D721Med (cell line): ENCODE data around the gene MCAT.

Source experiments
- DNase-seq: peaks from one replicate; pipeline ENCODE4 v3.0.0; 2011; ENCODE audit warnings: low spot score; ENCODE audit not compliant: insufficient read length
- FAIRE-seq: peaks from 2 replicates; lab custom pipeline; 2011; peaks lifted over from hg19 to GRCh38; lab: Jason Lieb, UNC
- CTCF ChIP-seq: IDR thresholded peaks from 2 replicates; pipeline ENCODE4 v1.5.1; 2012; ENCODE audit warnings: mild to moderate bottlenecking, control low read depth; ENCODE audit not compliant: insufficient read depth; ENCODE audit errors: missing control alignments

MCAT gene

GRCh38 chr22:43098356-43098755 is 44.8 kb downstream of the MCAT start:
- no peak for DNase-seq
- no peak for TF ChIP-seq CTCF
- no peak for FAIRE-seq

- TF ChIP-seq CTCF, result no peak
- FAIRE-seq, result no peak
Measured at GRCh38 chr22:43096420-43096819, 46.8 kb downstream of the MCAT start.

GRCh38 chr22:43094551-43094950 is 48.6 kb downstream of the MCAT start:
- DNase-seq (no peak), FAIRE-seq (no peak)
- TF ChIP-seq CTCF, result no peak

More at GRCh38 chr22:43096420-43096819, 46.8 kb downstream of the MCAT start:
- DNase-seq, result no peak

- FAIRE-seq (no peak), DNase-seq (no peak)
Measured at GRCh38 chr22:43094085-43094484, 49.1 kb downstream of the MCAT start.

GRCh38 chr22:43092085-43092484 is 51.1 kb downstream of the MCAT start:
- no peak for TF ChIP-seq CTCF
- no peak for DNase-seq
- no peak for FAIRE-seq

More at GRCh38 chr22:43094085-43094484, 49.1 kb downstream of the MCAT start:
- TF ChIP-seq CTCF, result no peak

- TF ChIP-seq CTCF, result peak; percentile 78
- no peak for DNase-seq
- no peak for FAIRE-seq
Measured at GRCh38 chr22:43090130-43090789, 52.9 kb downstream of the MCAT start.

- DNase-seq, result peak; percentile 57
- no peak for FAIRE-seq
- TF ChIP-seq CTCF, result no peak
Measured at GRCh38 chr22:43088984-43089717, 54.0 kb downstream of the MCAT start, which contains the start of gene TTLL1. TTLL1 (minus strand) TSS chr22:43089391; CDS start chr22:43075586, 13,805 bp downstream.
